ENCODE data around the gene WARS2.

DNA sequence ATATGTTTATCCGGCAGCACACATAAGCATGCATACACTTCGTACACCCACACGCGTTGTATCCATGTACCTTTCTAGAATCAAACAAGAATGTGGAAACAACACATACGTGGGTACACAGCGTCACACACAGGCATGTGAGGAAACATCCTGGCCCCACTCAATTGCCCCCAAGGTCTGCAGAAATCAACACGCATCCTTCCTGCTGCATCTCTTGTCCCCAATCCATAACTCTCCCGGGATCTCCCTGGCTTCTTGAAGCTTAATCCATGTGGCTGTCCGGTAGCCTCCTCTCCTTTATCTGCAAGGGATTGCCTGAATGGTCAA is 146.8 kb downstream of the WARS2 start:
- TF ChIP-seq, protein P1, sequence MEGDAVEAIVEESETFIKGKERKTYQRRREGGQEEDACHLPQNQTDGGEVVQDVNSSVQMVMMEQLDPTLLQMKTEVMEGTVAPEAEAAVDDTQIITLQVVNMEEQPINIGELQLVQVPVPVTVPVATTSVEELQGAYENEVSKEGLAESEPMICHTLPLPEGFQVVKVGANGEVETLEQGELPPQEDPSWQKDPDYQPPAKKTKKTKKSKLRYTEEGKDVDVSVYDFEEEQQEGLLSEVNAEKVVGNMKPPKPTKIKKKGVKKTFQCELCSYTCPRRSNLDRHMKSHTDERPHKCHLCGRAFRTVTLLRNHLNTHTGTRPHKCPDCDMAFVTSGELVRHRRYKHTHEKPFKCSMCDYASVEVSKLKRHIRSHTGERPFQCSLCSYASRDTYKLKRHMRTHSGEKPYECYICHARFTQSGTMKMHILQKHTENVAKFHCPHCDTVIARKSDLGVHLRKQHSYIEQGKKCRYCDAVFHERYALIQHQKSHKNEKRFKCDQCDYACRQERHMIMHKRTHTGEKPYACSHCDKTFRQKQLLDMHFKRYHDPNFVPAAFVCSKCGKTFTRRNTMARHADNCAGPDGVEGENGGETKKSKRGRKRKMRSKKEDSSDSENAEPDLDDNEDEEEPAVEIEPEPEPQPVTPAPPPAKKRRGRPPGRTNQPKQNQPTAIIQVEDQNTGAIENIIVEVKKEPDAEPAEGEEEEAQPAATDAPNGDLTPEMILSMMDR (IDR thresholded peaks at IDR 0.05; ENCODE audit: poor library complexity): no peak
- peak; percentile 40 for TF ChIP-seq EZH2 (IDR thresholded peaks at IDR 0.05; ENCODE audit: borderline replicate concordance)

Measured in hepatocyte (in vitro differentiated cells).